GM18870 (cell line): Measurements from ENCODE around the gene MYLK.
"Not testable (repeated sequence)": the region's sequence is repeated elsewhere in the genome, so short reads cannot be mapped to it uniquely, and the experiment has no call there.

Experiments used
- ATAC-seq: cut with Tn5 transposase; IDR thresholded peaks from one replicate; pipeline ENCODE4 v1.9.1; 2021; ENCODE audit warnings: moderate library complexity; ENCODE audit not compliant: unreplicated experiment

Gene MYLK

GRCh38 chr3:123752228-123752627 is 131.9 kb downstream of the MYLK start:
- ATAC-seq = no peak

GRCh38 chr3:123751433-123751832 is 132.7 kb downstream of the MYLK start:
- no peak for ATAC-seq

GRCh38 chr3:123750659-123751420 is 133.3 kb downstream of the MYLK start:
- no peak for ATAC-seq

GRCh38 chr3:123750209-123750608 is 133.9 kb downstream of the MYLK start:
- ATAC-seq = no peak

GRCh38 chr3:123749711-123750110 is 134.4 kb downstream of the MYLK start:
- ATAC-seq = no peak

- ATAC-seq = no peak
Measured at GRCh38 chr3:123745184-123745855, 138.8 kb downstream of the MYLK start.

GRCh38 chr3:123744064-123744463 is 140.1 kb downstream of the MYLK start:
- ATAC-seq = no peak

GRCh38 chr3:123743121-123743520 is 141.0 kb downstream of the MYLK start:
- no peak for ATAC-seq

GRCh38 chr3:123741041-123741511 is 143.1 kb downstream of the MYLK start:
- no peak for ATAC-seq

- ATAC-seq = no peak
Measured at GRCh38 chr3:123740391-123740822, 143.7 kb downstream of the MYLK start.

GRCh38 chr3:123739754-123740153 is 144.4 kb downstream of the MYLK start:
- no peak for ATAC-seq

GRCh38 chr3:123739106-123739505 is 145.0 kb downstream of the MYLK start:
- no peak for ATAC-seq

GRCh38 chr3:123738522-123738921 is 145.6 kb downstream of the MYLK start:
- not testable (repeated sequence) for ATAC-seq

GRCh38 chr3:123737168-123737567 is 147.0 kb downstream of the MYLK start:
- no peak for ATAC-seq

GRCh38 chr3:123735456-123735855 is 148.7 kb downstream of the MYLK start:
- no peak for ATAC-seq

- no peak for ATAC-seq
Measured at GRCh38 chr3:123734527-123734902, 149.6 kb downstream of the MYLK start.

GRCh38 chr3:123733805-123734526 is 150.2 kb downstream of the MYLK start:
- ATAC-seq = no peak

- ATAC-seq = no peak
Measured at GRCh38 chr3:123733341-123733740, 150.8 kb downstream of the MYLK start.

- ATAC-seq = no peak
Measured at GRCh38 chr3:123732447-123732846, 151.7 kb downstream of the MYLK start.

GRCh38 chr3:123730829-123731228 is 153.3 kb downstream of the MYLK start:
- ATAC-seq = no peak

GRCh38 chr3:123728991-123729390 is 155.1 kb downstream of the MYLK start:
- ATAC-seq = no peak

- ATAC-seq = no peak
Measured at GRCh38 chr3:123728014-123728413, 156.1 kb downstream of the MYLK start.
